Activated CD8-positive, alpha-beta T cell treated with anti-CD3 and anti-CD28 coated beads, Interleukin-2, amount 10 ng/mL, durations not matched to agents 7 days and 5 days (primary cell): ENCODE results near the gene DENND2C. TPM values are rescaled to one million over a fixed set of nuclear protein-coding genes. Genes with fewer than 3 reads are reported as not detected.

Experiments
- ATAC-seq: fragments of 150-1000 bp; cut with Tn5 transposase; one replicate; pipeline ENCODE4 v1.10.0; 2021; ENCODE audit warnings: moderate library complexity
- CTCF ChIA-PET: fragments of 350-600 bp; sonication (Branson Sonifier 250); formaldehyde crosslinking; loops from one replicate; lab custom pipeline; 2021; ENCODE audit warnings: antibody characterized with exemption; lab: Charles Lee
- POLR2A ChIA-PET: fragments of 350-600 bp; sonication (Branson Sonifier 250); formaldehyde crosslinking; loops from one replicate; lab custom pipeline; 2021; ENCODE audit warnings: antibody characterized with exemption; lab: Charles Lee
- DNase-seq: peaks from one replicate; pipeline ENCODE4 v3.0.0-alpha.2; 2020
- H3K27ac Mint-ChIP-seq: one replicate; pipeline ENCODE4 v1.8.0; 2021; ENCODE audit warnings: mild to moderate bottlenecking, mixed read lengths
- H3K27me3 Mint-ChIP-seq: one replicate; pipeline ENCODE4 v1.8.0; 2021; ENCODE audit warnings: low read depth, mixed read lengths
- H3K36me3 Mint-ChIP-seq: one replicate; pipeline ENCODE4 v1.8.0; 2021; ENCODE audit warnings: low read depth, mixed read lengths
- H3K4me1 Mint-ChIP-seq: one replicate; pipeline ENCODE4 v1.8.0; 2021; ENCODE audit warnings: low read depth, mixed read lengths
- H3K4me3 Mint-ChIP-seq: one replicate; pipeline ENCODE4 v1.8.0; 2021; ENCODE audit warnings: mild to moderate bottlenecking, mixed read lengths
- H3K9me3 Mint-ChIP-seq: one replicate; pipeline ENCODE4 v1.8.0; 2022; ENCODE audit warnings: mixed read lengths; ENCODE audit not compliant: insufficient read depth
- total RNA-seq, 2 experiments: library from RNA; stranded (reverse); gene quantifications; one replicate each; pipeline ENCODE4 v1.2.3, GENCODE V29; 2021

The DENND2C gene
- total RNA-seq, 2 experiments from 2014 or later, result 0.34 to 0.40 TPM

DNA sequence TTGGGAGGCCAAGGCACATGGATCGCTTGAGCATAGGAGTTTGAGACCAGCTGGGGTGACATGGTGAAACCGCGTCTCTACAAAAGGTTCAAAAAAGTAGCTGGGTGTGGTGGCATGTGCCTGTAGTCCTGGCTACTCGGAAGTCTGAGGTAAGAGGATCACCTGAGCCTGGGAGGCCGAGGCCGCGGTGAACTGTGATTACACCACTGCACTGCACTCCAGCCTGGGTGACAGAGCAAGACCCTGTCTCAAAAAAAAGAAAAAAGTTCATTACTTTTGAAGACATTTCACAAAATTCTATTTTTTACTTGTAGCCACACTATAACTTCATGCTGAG is 2.1 kb upstream of the DENND2C start:
- ChIA-PET POLR2A (no interaction called here), CTCF (interaction anchor here (0.8 to 2.7 kb wide), 9 partner anchors 9 to 693 kb away, joined by 3 to 14 read pairs (median 5); partner anchors contain the start of gene NRAS)
- H3K36me3 Mint-ChIP-seq, result no peaks in the 10 kb centered on the region
- peaks cover 13% of the 10 kb centered on the region for H3K4me1 Mint-ChIP-seq
- ATAC-seq, result no peak
- H3K9me3 Mint-ChIP-seq, result no peaks in the 10 kb centered on the region
- no peak overlapping the region for H3K27ac Mint-ChIP-seq
- H3K4me3 Mint-ChIP-seq, result no peak overlapping the region
- no peak for DNase-seq
- peaks cover 21% of the 10 kb centered on the region for H3K27me3 Mint-ChIP-seq

DNA sequence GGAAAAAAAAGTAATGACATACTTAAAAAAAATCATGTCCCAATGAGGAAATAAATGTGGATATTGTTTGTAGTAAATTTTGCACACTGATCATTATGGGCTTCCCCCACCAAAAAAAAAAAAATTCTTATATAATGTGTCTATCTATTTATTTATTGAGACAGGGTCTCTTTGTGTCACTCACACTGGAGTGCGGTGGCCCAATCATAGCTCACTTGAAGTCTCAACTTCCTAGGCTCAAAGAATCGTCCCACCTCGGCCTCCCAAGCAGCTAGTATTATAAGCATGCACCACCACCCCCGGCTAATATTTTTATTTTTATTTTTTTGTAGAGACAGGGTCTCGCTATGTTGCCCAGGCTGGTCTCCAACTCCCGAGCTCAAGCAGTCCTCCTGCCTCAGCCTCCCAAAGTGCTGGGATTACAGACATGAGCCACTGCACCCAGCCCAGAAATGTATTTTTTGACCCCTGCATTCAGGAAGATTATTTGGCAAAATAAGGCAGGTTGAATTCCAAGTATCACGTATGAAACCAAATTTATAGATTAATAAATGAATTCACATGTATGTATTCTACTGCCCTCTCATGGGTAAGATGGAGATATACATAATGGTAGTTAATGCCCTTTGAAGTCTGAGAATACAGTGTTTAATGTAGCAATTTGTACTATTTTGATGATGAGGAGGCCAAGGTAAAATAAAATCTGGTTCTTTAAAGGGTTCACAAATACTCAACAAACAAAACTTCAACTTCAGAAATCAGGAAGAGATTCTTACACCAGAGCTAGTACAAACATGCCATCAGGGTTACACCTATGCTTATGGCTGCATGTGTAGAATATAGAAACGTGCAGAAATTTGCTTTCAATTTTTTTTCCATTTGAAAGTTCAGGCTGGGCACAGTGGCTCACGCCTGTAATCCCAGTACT is 1.4 kb upstream of the DENND2C start:
- H3K9me3 Mint-ChIP-seq, result no peaks in the 10 kb centered on the region
- no peak overlapping the region for H3K4me3 Mint-ChIP-seq
- ChIA-PET CTCF (interaction anchor here (0.7 to 2.7 kb wide), 11 partner anchors 9 to 694 kb away, joined by 3 to 14 read pairs (median 4); partner anchors contain the start of gene NRAS), POLR2A (no interaction called here)
- peaks cover 13% of the 10 kb centered on the region for H3K4me1 Mint-ChIP-seq
- no peak for ATAC-seq
- DNase-seq, result no peak
- H3K27me3 Mint-ChIP-seq, result peaks cover 19% of the 10 kb centered on the region
- H3K27ac Mint-ChIP-seq, result no peak overlapping the region
- no peaks in the 10 kb centered on the region for H3K36me3 Mint-ChIP-seq

DNA sequence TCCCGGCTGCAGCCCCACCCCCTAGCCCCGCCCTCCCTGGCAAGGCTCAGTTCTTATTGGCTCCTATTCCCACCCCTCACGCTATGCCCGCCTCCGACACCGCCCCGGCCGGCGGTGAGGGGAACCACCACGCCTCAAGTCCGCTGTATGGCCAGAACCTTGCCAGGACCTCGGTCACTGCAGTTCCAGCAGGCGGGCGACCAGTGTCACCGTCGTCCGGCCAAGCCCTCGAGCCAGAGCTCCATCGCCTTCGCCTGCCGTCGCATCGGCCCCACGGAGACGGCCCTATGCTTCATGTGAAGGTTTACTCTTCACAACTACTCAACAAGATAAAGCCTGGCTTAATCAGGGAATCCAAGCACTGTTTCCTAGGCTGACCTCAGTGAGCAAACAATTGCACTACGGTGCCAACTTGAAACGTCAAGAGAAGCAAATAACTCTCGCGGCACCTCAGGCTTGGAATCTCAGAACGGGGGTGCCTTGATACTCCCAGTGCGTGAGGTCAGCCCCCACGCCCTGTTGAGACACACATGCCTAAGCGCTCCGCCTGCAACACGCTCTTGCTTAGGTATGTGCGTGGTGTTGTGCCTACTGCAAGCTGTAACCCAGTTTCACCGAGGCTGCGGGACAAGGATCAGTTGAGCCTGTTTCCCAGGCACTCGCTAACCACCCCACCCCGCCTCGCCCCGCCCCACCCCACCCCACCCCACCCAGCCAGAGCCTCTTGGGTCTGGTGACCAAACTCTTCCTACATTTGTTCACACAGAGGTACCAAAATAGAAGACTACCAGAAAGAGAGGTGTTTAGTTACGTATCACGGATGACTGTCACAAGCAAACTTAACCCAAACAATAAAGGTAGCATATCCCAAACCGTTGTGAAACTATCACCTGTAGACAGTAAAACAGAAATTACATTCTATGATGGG is 498 bp upstream of the DENND2C start:
- peak overlapping the region; percentile 77 for H3K27ac Mint-ChIP-seq
- DNase-seq, result peak; percentile 90
- H3K36me3 Mint-ChIP-seq, result no peaks in the 10 kb centered on the region
- CTCF ChIA-PET, result interaction anchor here (0.7 to 2.9 kb wide), 10 partner anchors 45 to 693 kb away, joined by 3 to 23 read pairs (median 4); partner anchors contain the start of genes CSDE1 and NRAS
- no peaks in the 10 kb centered on the region for H3K9me3 Mint-ChIP-seq
- peak; percentile 99 for ATAC-seq
- H3K4me1 Mint-ChIP-seq, result peaks cover 13% of the 10 kb centered on the region
- H3K27me3 Mint-ChIP-seq, result peaks cover 19% of the 10 kb centered on the region
- peak overlapping the region; percentile 91 for H3K4me3 Mint-ChIP-seq
- POLR2A ChIA-PET, result interaction anchor here (1.3 kb wide), 1 partner anchor 90 kb away, joined by 3 read pairs; no protein-coding TSS in a partner anchor

DNA sequence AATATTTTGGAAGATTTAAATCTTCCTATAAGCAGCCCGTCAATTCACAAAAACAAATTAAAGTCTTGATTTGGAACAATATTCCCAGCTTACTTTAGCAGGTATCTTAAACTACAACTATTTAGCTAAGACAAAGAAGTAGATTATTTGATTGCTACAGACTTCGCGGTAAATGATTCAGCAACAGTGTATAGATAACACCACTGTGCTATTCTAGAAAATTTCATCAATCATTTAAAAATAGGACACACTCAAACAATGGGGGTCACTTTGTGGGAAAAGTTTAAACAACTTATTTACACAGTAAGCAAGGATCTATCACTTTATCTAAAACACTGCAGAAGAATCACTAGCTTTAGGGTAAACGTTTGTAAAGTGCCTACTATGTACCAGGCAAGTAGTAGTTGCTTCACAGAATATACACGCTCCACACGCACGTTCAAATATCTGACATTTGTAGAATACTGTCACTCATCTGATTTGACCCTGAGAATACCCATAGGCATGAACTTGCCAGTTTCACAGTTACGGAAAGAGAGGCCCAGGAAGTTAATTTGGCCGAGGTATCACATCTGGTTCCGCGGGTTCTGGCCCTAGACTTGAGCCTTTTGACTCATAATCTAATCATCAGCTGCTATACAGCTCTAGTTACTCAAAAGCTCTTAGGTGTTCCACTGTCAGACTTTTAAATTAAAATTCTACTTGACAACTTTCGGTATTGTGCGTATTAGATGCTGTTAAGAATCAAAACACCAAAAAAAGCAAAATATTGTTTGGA is 876 bp downstream of the DENND2C start:
- CTCF ChIA-PET, result interaction anchor here (1.3 to 2.9 kb wide), 5 partner anchors 9 to 691 kb away, joined by 4 to 23 read pairs (median 5); partner anchors contain the start of gene CSDE1
- Mint-ChIP-seq H3K4me1 (peaks cover 13% of the 10 kb centered on the region), H3K9me3 (no peaks in the 10 kb centered on the region), H3K4me3 (peak overlapping the region; percentile 91), H3K27ac (no peak overlapping the region), H3K27me3 (peaks cover 15% of the 10 kb centered on the region), H3K36me3 (no peaks in the 10 kb centered on the region)
- DNase-seq, result no peak
- no peak for ATAC-seq
- POLR2A ChIA-PET, result interaction anchor here (0.6 to 1.3 kb wide), 4 partner anchors 89 to 207 kb away, joined by 3 read pairs; no protein-coding TSS in a partner anchor

DNA sequence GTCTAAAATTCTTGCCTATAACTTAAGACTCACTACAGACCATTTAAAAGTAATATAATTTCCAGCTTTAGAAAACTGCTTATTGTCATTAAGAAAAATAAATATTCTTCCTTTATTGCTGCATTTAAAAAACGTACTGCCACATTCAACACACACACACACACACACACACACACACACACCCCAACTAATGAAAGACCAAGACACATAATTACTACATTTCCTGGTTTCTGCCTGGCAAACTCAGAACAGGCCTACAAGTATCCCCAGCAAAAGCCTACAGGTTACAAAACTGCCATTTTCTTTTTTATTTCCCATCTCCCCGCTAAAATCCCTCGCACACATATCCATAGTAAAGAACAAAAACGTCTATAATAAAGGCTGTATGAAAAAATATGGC is 1.5 kb downstream of the DENND2C start:
- Mint-ChIP-seq H3K27me3 (peaks cover 15% of the 10 kb centered on the region), H3K4me3 (no peak overlapping the region), H3K36me3 (no peaks in the 10 kb centered on the region), H3K9me3 (no peaks in the 10 kb centered on the region), H3K27ac (no peak overlapping the region), H3K4me1 (peaks cover 13% of the 10 kb centered on the region)
- DNase-seq, result no peak
- ATAC-seq, result no peak
- ChIA-PET POLR2A (interaction anchor here (0.6 to 1.2 kb wide), 3 partner anchors 145 to 161 kb away, joined by 3 read pairs; no protein-coding TSS in a partner anchor), CTCF (interaction anchor here (1.5 to 2.9 kb wide), 2 partner anchors 8 to 322 kb away, joined by 8 to 23 read pairs; no protein-coding TSS in a partner anchor)

DNA sequence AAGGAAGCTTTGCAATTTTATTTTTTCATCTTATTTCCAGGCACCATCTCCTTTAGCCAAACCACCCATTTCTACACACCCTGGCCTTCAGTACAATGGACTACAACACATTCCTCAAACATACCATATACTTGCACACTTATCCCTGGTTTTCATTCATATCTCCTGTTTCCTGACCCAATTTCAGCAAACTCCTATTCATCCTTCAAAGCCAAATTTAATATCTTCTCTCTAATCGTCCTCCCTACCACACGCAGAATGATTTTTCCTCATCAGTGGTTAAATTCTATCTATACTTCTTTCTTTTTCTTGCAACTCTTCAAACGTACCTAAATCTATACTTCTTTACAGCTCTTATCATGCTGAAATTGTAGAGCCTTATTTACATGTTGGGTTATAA is 2.9 kb downstream of the DENND2C start:
- H3K27me3 Mint-ChIP-seq, result peaks cover 15% of the 10 kb centered on the region
- CTCF ChIA-PET, result interaction anchor here (0.6 kb wide), 1 partner anchor 100 kb away, joined by 3 read pairs; no protein-coding TSS in a partner anchor
- ATAC-seq, result no peak
- H3K27ac Mint-ChIP-seq, result no peak overlapping the region
- no peak overlapping the region for H3K4me3 Mint-ChIP-seq
- no peak for DNase-seq
- POLR2A ChIA-PET, result no interaction called here
- H3K36me3 Mint-ChIP-seq, result no peaks in the 10 kb centered on the region
- H3K4me1 Mint-ChIP-seq, result peaks cover 13% of the 10 kb centered on the region
- H3K9me3 Mint-ChIP-seq, result no peaks in the 10 kb centered on the region

DNA sequence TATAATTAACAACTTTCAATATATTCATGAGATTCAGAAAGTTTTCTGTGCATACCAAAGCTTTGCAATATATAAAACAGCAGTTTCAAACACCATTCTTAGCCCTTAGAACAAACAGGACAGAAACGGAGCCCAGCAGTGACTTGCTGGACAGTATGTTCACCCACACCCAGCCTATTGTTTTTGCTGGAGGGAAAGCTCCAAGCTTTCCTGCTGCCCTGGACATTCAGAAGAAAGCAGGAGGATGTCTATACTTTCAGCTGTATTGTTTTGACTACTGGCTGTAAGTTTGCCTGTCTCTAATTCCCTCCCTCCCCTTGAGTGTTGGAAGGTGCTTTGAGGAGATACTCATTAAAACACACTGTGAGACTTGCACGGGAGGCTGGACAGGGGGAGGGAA is 9.6 kb downstream of the DENND2C start:
- ATAC-seq (no peak), DNase-seq (no peak)
- Mint-ChIP-seq H3K4me3 (no peak overlapping the region), H3K9me3 (no peaks in the 10 kb centered on the region), H3K27ac (no peak overlapping the region), H3K4me1 (no peaks in the 10 kb centered on the region), H3K27me3 (peaks cover 19% of the 10 kb centered on the region), H3K36me3 (no peaks in the 10 kb centered on the region)
- CTCF ChIA-PET, result interaction anchor here (1.3 kb wide), 1 partner anchor 9 kb away, joined by 8 read pairs; no protein-coding TSS in a partner anchor
- POLR2A ChIA-PET, result no interaction called here

DNA sequence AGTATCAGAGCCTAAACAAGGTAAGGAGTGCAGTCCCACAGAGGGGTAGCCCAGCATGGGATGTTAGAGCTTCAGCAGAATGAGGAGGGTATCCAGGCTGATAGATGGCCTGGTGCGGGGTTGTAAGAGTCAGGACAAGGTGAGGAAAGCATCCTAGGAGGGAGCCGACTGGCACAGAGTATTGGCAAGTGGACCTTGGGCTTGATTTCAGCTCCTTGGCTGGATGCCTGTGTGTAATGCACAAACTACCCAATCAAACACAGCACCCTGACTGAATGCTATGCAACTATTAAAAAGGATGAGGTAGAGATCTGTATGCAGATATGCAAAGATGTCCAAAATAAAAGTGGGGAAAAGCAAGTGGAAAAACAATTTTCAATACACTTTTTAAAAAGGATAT is 18.0 kb downstream of the DENND2C start:
- no peak overlapping the region for H3K27ac Mint-ChIP-seq
- CTCF ChIA-PET, result no interaction called here
- H3K27me3 Mint-ChIP-seq, result no peaks in the 10 kb centered on the region
- no peaks in the 10 kb centered on the region for H3K4me1 Mint-ChIP-seq
- no peaks in the 10 kb centered on the region for H3K36me3 Mint-ChIP-seq
- no peak for DNase-seq
- H3K9me3 Mint-ChIP-seq, result no peaks in the 10 kb centered on the region
- no peak for ATAC-seq
- H3K4me3 Mint-ChIP-seq, result no peak overlapping the region
- POLR2A ChIA-PET, result no interaction called here

DNA sequence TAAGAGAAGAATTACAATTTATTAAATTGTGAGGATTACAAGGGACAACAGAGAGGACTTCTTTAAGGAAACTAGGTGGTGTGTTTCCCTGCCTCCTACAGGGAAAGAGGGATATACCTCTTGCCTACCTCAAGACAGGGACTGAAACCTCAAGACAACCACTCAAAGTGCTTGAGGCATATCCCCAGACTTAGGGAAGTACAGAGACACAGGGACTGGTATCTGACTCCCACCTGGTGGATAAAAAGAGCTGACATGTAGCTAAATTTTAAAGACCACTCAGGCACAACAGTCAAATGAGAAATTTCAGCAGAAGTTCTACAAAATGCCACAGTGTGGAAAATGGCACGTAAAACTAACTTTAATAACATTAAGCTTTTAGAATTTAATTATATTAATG is 21.3 kb downstream of the DENND2C start:
- Mint-ChIP-seq H3K4me3 (no peak overlapping the region), H3K27me3 (peaks cover 4% of the 10 kb centered on the region), H3K27ac (no peak overlapping the region), H3K9me3 (no peaks in the 10 kb centered on the region), H3K36me3 (no peaks in the 10 kb centered on the region), H3K4me1 (no peaks in the 10 kb centered on the region)
- CTCF ChIA-PET, result no interaction called here
- no peak for DNase-seq
- no peak for ATAC-seq
- POLR2A ChIA-PET, result interaction anchor here (0.6 kb wide), 1 partner anchor 16 kb away, joined by 3 read pairs; no protein-coding TSS in a partner anchor

DNA sequence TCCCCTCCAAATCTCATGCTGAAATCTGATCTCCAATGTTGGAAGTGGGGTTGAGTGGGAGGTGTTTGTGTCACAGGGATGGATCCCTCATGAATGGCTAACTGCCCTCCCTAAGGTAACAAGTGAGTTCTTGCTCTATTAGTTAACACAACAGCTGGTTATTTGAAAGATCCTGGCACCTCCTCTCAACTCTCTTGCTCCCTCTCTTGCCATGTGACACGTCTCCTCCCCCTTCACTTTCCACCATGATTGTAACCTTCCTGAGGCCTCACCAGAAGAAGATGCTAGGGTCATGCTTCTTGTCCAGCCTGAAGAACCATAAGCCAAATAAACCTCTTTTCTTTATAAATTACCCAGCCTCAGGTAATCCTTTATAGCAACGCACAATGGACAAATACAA is 28.5 kb downstream of the DENND2C start:
- no peak overlapping the region for H3K27ac Mint-ChIP-seq
- peaks cover 15% of the 10 kb centered on the region for H3K27me3 Mint-ChIP-seq
- H3K36me3 Mint-ChIP-seq, result no peaks in the 10 kb centered on the region
- H3K9me3 Mint-ChIP-seq, result no peaks in the 10 kb centered on the region
- no peaks in the 10 kb centered on the region for H3K4me1 Mint-ChIP-seq
- no peak overlapping the region for H3K4me3 Mint-ChIP-seq
- ATAC-seq (no peak), DNase-seq (no peak)
- CTCF ChIA-PET, result no interaction called here
- POLR2A ChIA-PET, result no interaction called here

DNA sequence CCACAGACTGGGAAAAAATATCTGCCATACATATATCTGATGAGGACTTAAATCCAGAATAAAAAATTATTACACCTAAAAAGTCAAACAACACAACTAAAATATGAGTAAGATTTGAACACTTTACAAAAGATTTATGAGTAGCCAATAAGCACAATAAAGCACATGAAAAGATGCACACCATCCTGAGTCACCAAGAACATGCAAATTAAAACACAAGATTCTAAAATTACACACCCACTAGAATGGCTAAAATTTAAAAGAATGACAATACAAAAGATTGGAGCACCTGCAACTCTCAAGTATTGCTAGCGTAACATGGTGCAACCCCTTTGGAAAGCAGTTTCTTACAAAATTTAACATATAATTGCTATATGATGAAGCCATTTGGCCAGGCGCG is 30.9 kb downstream of the DENND2C start:
- Mint-ChIP-seq H3K9me3 (no peaks in the 10 kb centered on the region), H3K4me3 (no peak overlapping the region), H3K27ac (no peak overlapping the region), H3K36me3 (no peaks in the 10 kb centered on the region), H3K4me1 (no peaks in the 10 kb centered on the region), H3K27me3 (peaks cover 12% of the 10 kb centered on the region)
- ATAC-seq, result no peak
- CTCF ChIA-PET, result no interaction called here
- no peak for DNase-seq
- POLR2A ChIA-PET, result no interaction called here
